A673 (cell line): Measurements from ENCODE around the gene UQCRC2. TPM values are rescaled to one million over a fixed set of nuclear protein-coding genes. Genes with fewer than 3 reads are reported as not detected.

Source experiments
- BruUV-seq: library from RNA; stranded (reverse); fragments of 400-500 nt; replicated peaks from 2 replicates; lab custom pipeline; 2021; lab: Mats Ljungman, UMichigan
- CTCF ChIA-PET: fragments of 300-600 bp; sonication (Branson Sonifier 250); formaldehyde crosslinking; loops from one replicate; lab custom pipeline; 2022; ENCODE audit warnings: antibody characterized with exemption; lab: Charles Lee
- POLR2A ChIA-PET: fragments of 300-600 bp; sonication (Branson Sonifier 250); formaldehyde crosslinking; loops from one replicate; lab custom pipeline; 2022; ENCODE audit warnings: antibody characterized with exemption; ENCODE audit not compliant: low non-redundant PET; lab: Charles Lee
- DNase-seq: peaks from one replicate; pipeline ENCODE4 v3.0.0-alpha.2; 2015; ENCODE audit warnings: low spot score
- H3K27ac ChIP-seq: fragments of 200-600 bp; sonication (generic); 2 replicates; pipeline ENCODE4 v1.5.1; 2016; ENCODE audit warnings: mixed run types, low read depth, mild to moderate bottlenecking, mixed read lengths, antibody characterized with exemption, low read length; ENCODE audit not compliant: poor library complexity, severe bottlenecking
- H3K27me3 ChIP-seq: fragments of 200-600 bp; sonication (generic); replicated peaks from 2 replicates; pipeline ENCODE4 v1.6.1; 2017; ENCODE audit warnings: mixed run types, low read depth, mild to moderate bottlenecking, mixed read lengths, antibody characterized with exemption, low read length; ENCODE audit not compliant: insufficient read depth, poor library complexity
- H3K36me3 ChIP-seq: fragments of 200-600 bp; sonication (generic); 2 replicates; pipeline ENCODE4 v1.6.1; 2016; ENCODE audit warnings: mixed run types, mild to moderate bottlenecking, mixed read lengths, antibody characterized with exemption, low read length; ENCODE audit not compliant: insufficient read depth, poor library complexity, severe bottlenecking
- H3K4me1 ChIP-seq: fragments of 200-600 bp; sonication (generic); 2 replicates; pipeline ENCODE4 v1.6.1; 2017; ENCODE audit warnings: mixed run types, mild to moderate bottlenecking, mixed read lengths, antibody characterized with exemption, low read length; ENCODE audit not compliant: insufficient read depth, poor library complexity, severe bottlenecking
- H3K4me3 ChIP-seq: fragments of 200-600 bp; sonication (generic); 2 replicates; pipeline ENCODE4 v1.5.1; 2016; ENCODE audit warnings: low read depth, mixed run types, mild to moderate bottlenecking, mixed read lengths, low read length; ENCODE audit not compliant: poor library complexity, severe bottlenecking
- H3K9me3 ChIP-seq: fragments of 200-600 bp; sonication (generic); 2 replicates; pipeline ENCODE4 v1.6.1; 2016; ENCODE audit warnings: mixed run types, low read depth, mild to moderate bottlenecking, mixed read lengths, antibody characterized with exemption, low read length; ENCODE audit not compliant: poor library complexity, severe bottlenecking
- EZH2 ChIP-seq: fragments of 200-600 bp; sonication (generic); IDR thresholded peaks from 2 replicates; pipeline ENCODE4 v1.6.1; 2017; ENCODE audit warnings: borderline replicate concordance, low read depth, mild to moderate bottlenecking, mixed read lengths, antibody characterized with exemption, low read length; ENCODE audit not compliant: poor library complexity, severe bottlenecking
- intact Hi-C: fragments of 100-400 bp; cut with micrococcal nuclease; formaldehyde crosslinking; loops from one replicate; pipeline ENCODE4 v1.10.0; 2022; ENCODE audit not compliant: unreplicated experiment
- total RNA-seq: library from RNA; stranded (reverse); gene quantifications from 2 replicates; pipeline ENCODE4 v1.2.3, GENCODE V29; 2021
- TF ChIP-seq, protein P1 (sequence below): fragments of 300-800, 200-600 bp; sonication (generic); conservative IDR thresholded peaks from 2 replicates; pipeline ENCODE4 v1.5.1; 2017; ENCODE audit warnings: low read depth, mild to moderate bottlenecking, antibody characterized with exemption, low read length, moderate library complexity, mixed read lengths

UQCRC2 gene
- total RNA-seq, 1 experiment from 2014 or later, result 311 TPM

DNA sequence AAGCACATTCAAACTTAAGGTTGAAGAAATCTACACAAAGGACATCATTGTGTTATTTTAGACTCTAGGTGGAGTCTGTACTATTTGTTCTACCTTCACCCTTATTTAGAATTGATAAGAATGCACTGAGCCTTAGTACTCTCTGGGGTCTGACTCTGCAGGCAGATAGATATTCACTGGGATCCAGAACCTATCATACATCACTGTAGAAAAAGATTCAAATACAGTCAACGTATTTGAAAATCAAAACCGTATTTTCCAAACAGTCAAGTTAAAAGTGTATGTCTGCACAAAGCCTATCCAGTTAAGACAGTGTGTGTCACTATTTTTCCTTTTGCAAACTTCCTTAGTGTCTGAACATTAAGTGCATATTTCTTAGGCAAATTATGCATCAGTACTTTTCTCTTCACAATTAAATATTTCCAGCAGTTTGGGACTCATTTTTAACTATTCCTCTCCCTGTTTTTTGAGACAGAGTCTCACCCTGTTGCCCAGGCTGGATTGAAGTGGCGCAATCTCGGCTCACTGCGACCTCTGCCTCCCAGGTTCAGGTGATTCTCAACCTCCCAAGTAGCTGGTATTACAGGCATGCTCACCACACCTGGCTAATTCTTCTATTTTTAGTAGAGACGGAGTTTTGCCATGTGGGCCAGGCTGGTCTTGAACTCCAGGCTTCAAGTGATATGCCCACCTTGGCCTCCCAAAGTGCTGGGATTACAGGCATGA lies 77.1 kb downstream of the UQCRC2 start:
- ChIA-PET POLR2A (no interaction called here), CTCF (no interaction called here)
- no TSS peak for BruUV-seq
- TF ChIP-seq EZH2, result no peak
- TF ChIP-seq, protein P1, sequence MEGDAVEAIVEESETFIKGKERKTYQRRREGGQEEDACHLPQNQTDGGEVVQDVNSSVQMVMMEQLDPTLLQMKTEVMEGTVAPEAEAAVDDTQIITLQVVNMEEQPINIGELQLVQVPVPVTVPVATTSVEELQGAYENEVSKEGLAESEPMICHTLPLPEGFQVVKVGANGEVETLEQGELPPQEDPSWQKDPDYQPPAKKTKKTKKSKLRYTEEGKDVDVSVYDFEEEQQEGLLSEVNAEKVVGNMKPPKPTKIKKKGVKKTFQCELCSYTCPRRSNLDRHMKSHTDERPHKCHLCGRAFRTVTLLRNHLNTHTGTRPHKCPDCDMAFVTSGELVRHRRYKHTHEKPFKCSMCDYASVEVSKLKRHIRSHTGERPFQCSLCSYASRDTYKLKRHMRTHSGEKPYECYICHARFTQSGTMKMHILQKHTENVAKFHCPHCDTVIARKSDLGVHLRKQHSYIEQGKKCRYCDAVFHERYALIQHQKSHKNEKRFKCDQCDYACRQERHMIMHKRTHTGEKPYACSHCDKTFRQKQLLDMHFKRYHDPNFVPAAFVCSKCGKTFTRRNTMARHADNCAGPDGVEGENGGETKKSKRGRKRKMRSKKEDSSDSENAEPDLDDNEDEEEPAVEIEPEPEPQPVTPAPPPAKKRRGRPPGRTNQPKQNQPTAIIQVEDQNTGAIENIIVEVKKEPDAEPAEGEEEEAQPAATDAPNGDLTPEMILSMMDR, result no peak
- Histone ChIP-seq H3K36me3 (no peaks in the 10 kb centered on the region), H3K27ac (no peak overlapping the region), H3K4me1 (peaks cover 24% of the 10 kb centered on the region), H3K27me3 (no peaks in the 10 kb centered on the region), H3K4me3 (no peak overlapping the region), H3K9me3 (no peaks in the 10 kb centered on the region)
- no peak for DNase-seq
- intact Hi-C loops, result no loop called here

DNA sequence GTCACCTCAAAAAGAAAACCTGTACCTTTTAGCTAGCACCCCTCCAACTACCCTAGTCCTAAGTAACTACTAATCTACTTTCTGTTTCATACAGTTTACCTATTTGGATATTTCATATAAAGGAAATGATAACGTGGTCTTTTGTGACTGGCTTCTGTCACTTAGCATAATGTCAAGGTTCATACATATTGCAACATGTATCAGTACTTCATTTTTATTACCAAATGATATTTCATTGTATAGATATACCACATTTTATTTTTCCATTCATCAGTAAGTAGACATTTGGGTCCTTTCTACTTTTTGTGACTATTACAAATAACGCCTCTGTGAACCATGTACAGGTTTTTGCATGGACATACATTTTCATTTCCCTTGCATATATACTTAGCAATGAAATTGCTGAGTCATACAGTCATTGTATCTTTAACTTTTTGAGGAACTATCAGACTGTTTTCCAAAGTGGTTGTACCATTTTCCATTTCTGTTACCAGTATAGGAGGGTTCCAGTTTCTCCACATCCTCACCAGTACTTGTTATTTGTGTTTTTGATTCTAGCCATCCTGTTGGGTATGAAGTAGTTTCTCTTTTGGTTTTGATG lies 78.4 kb downstream of the UQCRC2 start:
- POLR2A ChIA-PET, result no interaction called here

More for the DNA sequence above, 78.4 kb downstream of the UQCRC2 start:
- intact Hi-C loops, result no loop called here
- H3K27me3 ChIP-seq, result no peaks in the 10 kb centered on the region
- no peak for DNase-seq
- H3K27ac ChIP-seq, result no peak overlapping the region
- H3K9me3 ChIP-seq, result no peaks in the 10 kb centered on the region
- CTCF ChIA-PET, result no interaction called here
- H3K36me3 ChIP-seq, result no peaks in the 10 kb centered on the region
- H3K4me3 ChIP-seq, result no peak overlapping the region
- H3K4me1 ChIP-seq, result peaks cover 16% of the 10 kb centered on the region
- TF ChIP-seq EZH2, result no peak
- TF ChIP-seq, protein P1, result no peak
- no TSS peak for BruUV-seq

Other genes with a start within 250 kb of the UQCRC2 start
- gene NPIPB4, start 95.6 kb upstream of the UQCRC2 start, total RNA-seq, result 159 and 163 TPM in 2 replicates
- not detected in 2 replicates for gene PDZD9, start 47.8 kb downstream of the UQCRC2 start, total RNA-seq
- gene MOSMO, start 54.8 kb downstream of the UQCRC2 start, total RNA-seq, result 13.1 and 14.6 TPM in 2 replicates
- gene VWA3A, start 139.2 kb downstream of the UQCRC2 start, total RNA-seq, result 0.57 and 0.64 TPM in 2 replicates
- gene SDR42E2, start 209.1 kb downstream of the UQCRC2 start, total RNA-seq, result not detected in 2 replicates